Measurements from ENCODE around the gene BCKDHA.

Gene BCKDHA

DNA sequence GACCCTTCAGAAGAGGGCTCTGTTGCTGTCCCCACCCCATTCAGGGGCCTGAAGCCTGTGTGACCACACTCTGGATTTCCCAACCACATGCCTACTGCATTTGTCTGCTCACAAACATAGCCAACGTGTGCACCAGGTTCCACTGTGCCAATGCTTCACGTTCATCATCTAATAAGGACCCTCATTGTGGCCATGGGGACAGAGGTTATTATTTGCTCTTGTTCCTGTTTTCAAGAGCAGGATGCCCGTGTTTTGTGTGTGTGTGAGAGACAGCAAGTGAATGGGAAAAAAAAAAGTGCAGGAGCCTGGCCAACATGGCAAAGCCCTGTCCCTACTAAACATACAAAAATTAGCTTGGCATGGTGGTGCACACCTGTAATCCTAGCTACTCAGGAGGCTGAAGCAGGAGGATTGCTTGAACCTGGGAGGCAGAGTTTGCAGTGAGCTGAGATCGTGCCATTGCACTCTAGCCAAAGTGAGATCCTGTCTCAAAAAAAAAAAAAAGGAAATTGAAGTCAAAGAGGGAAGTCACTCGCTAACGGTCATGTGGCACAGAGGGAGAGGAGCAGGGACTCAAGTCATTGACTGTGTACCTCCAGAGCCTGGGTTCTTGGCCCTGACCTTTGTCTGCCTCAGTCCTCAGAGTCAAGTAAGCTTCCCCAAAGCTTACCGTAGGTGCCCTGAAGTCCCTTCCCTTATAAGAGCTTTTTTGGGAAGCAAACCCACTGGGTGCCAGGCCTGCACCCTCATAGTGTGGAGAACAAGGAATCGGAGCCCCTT, 22.7 kb downstream of the BCKDHA start:
- no peak overlapping the region for H3K27ac ChIP-seq (ENCODE audit: low read depth, low read length)
- H3K4me1 ChIP-seq (ENCODE audit: control insufficient read depth, insufficient read depth, low read length): no peaks in the 10 kb centered on the region; the same call in 1 of the 2 replicates
- peaks cover 53% of the 10 kb centered on the region for H3K36me3 ChIP-seq (ENCODE audit: control insufficient read depth, insufficient read depth, low read length)
- no peaks in the 10 kb centered on the region for H3K9me3 ChIP-seq (ENCODE audit: control insufficient read depth, insufficient read depth, low read depth, low read length)
- H3K4me3 ChIP-seq (ENCODE audit: low read depth, low read length): no peak overlapping the region
- H3K9ac ChIP-seq (ENCODE audit: low read length): no peak overlapping the region
- H3K27me3 ChIP-seq (ENCODE audit: control insufficient read depth, insufficient read depth, low read length): no peaks in the 10 kb centered on the region

DNA sequence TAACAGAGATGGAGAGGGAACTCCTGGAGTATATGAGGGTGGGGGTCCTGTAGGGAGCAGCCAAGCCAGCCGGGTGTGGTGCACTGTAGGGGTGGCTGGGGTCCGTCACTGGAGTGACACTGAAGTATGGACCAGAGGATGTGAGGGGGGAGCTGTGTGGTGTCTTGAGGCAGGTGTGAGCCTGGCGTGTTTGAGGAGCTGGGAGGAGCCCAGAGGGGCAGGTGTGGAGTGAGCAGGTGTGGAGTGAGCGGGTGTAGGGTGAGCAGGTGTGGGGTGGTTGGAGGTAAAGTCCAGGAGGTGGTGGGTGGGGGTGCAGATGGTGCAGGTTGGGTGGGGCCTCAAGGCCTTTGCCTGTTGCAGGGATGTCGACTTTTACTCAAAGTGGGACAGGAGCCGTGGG, 23.7 kb downstream of the BCKDHA start:
- no peaks in the 10 kb centered on the region for H3K9me3 ChIP-seq (ENCODE audit: control insufficient read depth, insufficient read depth, low read depth, low read length)
- H3K4me1 ChIP-seq (ENCODE audit: control insufficient read depth, insufficient read depth, low read length): no peaks in the 10 kb centered on the region; the same call in 1 of the 2 replicates
- H3K9ac ChIP-seq (ENCODE audit: low read length): no peak overlapping the region
- peaks cover 56% of the 10 kb centered on the region for H3K36me3 ChIP-seq (ENCODE audit: control insufficient read depth, insufficient read depth, low read length)
- no peaks in the 10 kb centered on the region for H3K27me3 ChIP-seq (ENCODE audit: control insufficient read depth, insufficient read depth, low read length)
- H3K4me3 ChIP-seq (ENCODE audit: low read depth, low read length): no peak overlapping the region
- H3K27ac ChIP-seq (ENCODE audit: low read depth, low read length): no peak overlapping the region

DNA sequence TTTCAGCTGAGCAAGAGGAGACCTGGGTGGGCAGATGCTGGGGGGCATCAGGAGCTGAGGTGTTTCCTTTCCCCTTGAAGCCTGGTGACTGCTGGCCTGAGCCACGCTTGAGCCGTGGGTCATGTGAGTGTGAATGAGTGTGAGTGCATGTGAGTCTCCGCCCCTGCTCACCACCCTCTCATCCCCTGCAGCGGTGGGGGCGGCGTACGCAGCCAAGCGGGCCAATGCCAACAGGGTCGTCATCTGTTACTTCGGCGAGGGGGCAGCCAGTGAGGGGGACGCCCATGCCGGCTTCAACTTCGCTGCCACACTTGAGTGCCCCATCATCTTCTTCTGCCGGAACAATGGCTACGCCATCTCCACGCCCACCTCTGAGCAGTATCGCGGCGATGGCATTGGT, 24.4 kb downstream of the BCKDHA start:
- peaks cover 6% of the 10 kb centered on the region for H3K4me1 ChIP-seq (ENCODE audit: control insufficient read depth, insufficient read depth, low read length)
- no peaks in the 10 kb centered on the region for H3K9me3 ChIP-seq (ENCODE audit: control insufficient read depth, insufficient read depth, low read depth, low read length)
- no peak overlapping the region for H3K9ac ChIP-seq (ENCODE audit: low read length)
- no peak overlapping the region for H3K27ac ChIP-seq (ENCODE audit: low read depth, low read length)
- no peaks in the 10 kb centered on the region for H3K27me3 ChIP-seq (ENCODE audit: control insufficient read depth, insufficient read depth, low read length)
- H3K36me3 ChIP-seq (ENCODE audit: control insufficient read depth, insufficient read depth, low read length): peaks cover 56% of the 10 kb centered on the region
- no peak overlapping the region for H3K4me3 ChIP-seq (ENCODE audit: low read depth, low read length)

DNA sequence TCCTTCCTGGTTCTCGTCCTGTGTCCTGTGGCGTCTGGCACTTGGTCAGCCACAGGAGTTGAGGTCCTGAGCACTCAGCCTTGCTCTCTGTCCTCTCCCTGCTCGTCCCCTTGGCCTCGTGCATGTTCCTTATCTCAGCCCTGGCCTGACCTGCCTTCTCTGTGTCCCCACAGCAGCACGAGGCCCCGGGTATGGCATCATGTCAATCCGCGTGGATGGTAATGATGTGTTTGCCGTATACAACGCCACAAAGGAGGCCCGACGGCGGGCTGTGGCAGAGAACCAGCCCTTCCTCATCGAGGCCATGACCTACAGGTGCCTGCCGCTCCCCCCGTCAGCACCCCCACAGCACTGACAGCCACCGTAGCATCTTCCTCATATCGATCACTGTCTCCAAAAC, 24.8 kb downstream of the BCKDHA start:
- Histone ChIP-seq H3K9me3 (ENCODE audit: control insufficient read depth, insufficient read depth, low read depth, low read length) (no peaks in the 10 kb centered on the region), H3K27ac (ENCODE audit: low read depth, low read length) (no peak overlapping the region), H3K36me3 (ENCODE audit: control insufficient read depth, insufficient read depth, low read length) (peaks cover 51% of the 10 kb centered on the region), H3K4me1 (ENCODE audit: control insufficient read depth, insufficient read depth, low read length) (peaks cover 7% of the 10 kb centered on the region), H3K9ac (ENCODE audit: low read length) (no peak overlapping the region), H3K27me3 (ENCODE audit: control insufficient read depth, insufficient read depth, low read length) (no peaks in the 10 kb centered on the region), H3K4me3 (ENCODE audit: low read depth, low read length) (no peak overlapping the region)

DNA sequence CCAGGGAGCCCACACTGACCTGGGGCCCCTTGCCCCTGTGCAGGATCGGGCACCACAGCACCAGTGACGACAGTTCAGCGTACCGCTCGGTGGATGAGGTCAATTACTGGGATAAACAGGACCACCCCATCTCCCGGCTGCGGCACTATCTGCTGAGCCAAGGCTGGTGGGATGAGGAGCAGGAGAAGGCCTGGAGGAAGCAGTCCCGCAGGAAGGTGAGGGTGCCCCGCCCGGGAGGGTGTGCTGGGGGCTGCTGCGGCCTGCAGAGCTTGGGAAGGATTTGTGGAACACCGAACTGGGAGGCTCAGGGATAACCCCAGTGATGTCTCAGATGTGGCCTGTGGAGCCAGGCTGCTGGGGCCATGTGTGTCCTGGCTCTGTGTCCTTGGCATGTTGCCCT, 25.3 kb downstream of the BCKDHA start:
- Histone ChIP-seq H3K27ac (ENCODE audit: low read depth, low read length) (no peak overlapping the region), H3K4me1 (ENCODE audit: control insufficient read depth, insufficient read depth, low read length) (peaks cover 11% of the 10 kb centered on the region), H3K9me3 (ENCODE audit: control insufficient read depth, insufficient read depth, low read depth, low read length) (no peaks in the 10 kb centered on the region), H3K9ac (ENCODE audit: low read length) (no peak overlapping the region), H3K4me3 (ENCODE audit: low read depth, low read length) (no peak overlapping the region), H3K36me3 (ENCODE audit: control insufficient read depth, insufficient read depth, low read length) (peaks cover 51% of the 10 kb centered on the region), H3K27me3 (ENCODE audit: control insufficient read depth, insufficient read depth, low read length) (no peaks in the 10 kb centered on the region)

DNA sequence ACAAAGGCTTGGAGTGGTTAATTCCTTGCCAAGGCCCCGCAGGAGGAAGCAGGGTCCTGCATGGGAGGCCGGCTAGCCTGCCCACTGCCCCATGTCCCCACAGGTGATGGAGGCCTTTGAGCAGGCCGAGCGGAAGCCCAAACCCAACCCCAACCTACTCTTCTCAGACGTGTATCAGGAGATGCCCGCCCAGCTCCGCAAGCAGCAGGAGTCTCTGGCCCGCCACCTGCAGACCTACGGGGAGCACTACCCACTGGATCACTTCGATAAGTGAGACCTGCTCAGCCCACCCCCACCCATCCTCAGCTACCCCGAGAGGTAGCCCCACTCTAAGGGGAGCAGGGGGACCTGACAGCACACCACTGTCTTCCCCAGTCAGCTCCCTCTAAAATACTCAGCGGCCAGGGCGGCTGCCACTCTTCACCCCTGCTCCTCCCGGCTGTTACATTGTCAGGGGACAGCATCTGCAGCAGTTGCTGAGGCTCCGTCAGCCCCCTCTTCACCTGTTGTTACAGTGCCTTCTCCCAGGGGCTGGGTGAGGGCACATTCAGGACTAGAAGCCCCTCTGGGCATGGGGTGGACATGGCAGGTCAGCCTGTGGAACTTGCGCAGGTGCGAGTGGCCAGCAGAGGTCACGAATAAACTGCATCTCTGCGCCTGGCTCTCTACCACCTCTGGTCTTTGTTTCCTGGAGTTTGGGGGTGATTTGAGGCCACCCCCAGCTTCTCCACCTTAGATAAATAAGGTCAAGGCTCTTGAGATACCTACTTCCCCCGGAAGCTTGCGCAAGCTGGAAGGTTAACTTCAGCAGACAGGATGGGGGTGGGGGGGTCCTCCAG, 26.9 kb downstream of the BCKDHA start:
- peaks cover 18% of the 10 kb centered on the region for H3K4me1 ChIP-seq (ENCODE audit: control insufficient read depth, insufficient read depth, low read length)
- H3K27ac ChIP-seq (ENCODE audit: low read depth, low read length): no peak overlapping the region
- no peak overlapping the region for H3K9ac ChIP-seq (ENCODE audit: low read length)
- peaks cover 42% of the 10 kb centered on the region for H3K36me3 ChIP-seq (ENCODE audit: control insufficient read depth, insufficient read depth, low read length)
- no peaks in the 10 kb centered on the region for H3K9me3 ChIP-seq (ENCODE audit: control insufficient read depth, insufficient read depth, low read depth, low read length)
- H3K4me3 ChIP-seq (ENCODE audit: low read depth, low read length): no peak overlapping the region
- no peaks in the 10 kb centered on the region for H3K27me3 ChIP-seq (ENCODE audit: control insufficient read depth, insufficient read depth, low read length)

DNA sequence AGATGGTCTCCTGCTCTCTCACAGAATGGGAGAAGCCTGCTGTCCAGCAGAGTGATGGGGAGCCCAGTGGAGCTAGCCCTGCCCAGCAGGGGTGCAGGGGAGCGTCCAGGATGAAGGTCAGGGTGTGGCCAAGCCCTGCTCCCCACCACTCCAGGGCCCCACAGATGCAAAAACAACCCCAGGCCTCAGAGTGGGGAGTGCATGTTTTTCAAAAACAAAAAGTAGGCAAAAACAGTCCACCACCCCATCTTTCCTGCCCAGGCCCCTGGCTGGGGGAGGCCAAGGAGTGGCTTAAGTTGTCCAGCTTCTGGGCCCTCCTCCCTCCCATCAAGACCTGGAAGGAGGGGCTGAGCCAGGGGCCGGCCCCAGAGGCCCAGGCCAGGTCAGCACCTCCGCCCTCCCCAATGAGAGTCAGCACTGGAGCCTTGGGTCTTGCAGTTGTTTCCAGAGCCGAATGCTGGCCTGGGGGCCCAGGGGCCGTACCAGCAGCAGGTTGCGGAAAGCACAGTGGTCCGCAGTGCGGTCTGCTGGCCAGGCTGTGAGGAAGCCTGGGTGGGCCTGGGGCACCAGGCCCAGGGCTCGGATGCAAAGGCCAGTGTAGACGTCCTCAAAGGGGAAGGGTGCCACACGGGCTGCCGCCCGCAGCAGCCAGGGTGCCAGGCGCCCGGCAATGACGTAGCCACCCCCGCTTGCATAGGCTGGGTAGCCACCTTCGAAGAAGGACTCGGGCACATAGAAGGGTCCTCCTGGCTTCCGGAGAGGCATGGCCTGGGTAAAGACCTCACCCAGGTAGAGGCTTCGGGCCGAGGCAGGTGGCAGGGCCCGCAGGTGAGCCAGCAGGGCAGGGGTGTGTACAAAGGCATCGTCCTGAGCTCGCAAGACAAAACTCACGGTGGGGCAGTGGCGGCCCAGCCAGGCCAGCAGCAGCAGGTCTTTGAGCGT, 27.8 kb downstream of the BCKDHA start:
- Histone ChIP-seq H3K27ac (ENCODE audit: low read depth, low read length) (no peak overlapping the region), H3K4me1 (ENCODE audit: control insufficient read depth, insufficient read depth, low read length) (peaks cover 18% of the 10 kb centered on the region), H3K36me3 (ENCODE audit: control insufficient read depth, insufficient read depth, low read length) (peaks cover 37% of the 10 kb centered on the region), H3K4me3 (ENCODE audit: low read depth, low read length) (no peak overlapping the region), H3K9ac (ENCODE audit: low read length) (no peak overlapping the region), H3K9me3 (ENCODE audit: control insufficient read depth, insufficient read depth, low read depth, low read length) (no peaks in the 10 kb centered on the region), H3K27me3 (ENCODE audit: control insufficient read depth, insufficient read depth, low read length) (no peaks in the 10 kb centered on the region)

DNA sequence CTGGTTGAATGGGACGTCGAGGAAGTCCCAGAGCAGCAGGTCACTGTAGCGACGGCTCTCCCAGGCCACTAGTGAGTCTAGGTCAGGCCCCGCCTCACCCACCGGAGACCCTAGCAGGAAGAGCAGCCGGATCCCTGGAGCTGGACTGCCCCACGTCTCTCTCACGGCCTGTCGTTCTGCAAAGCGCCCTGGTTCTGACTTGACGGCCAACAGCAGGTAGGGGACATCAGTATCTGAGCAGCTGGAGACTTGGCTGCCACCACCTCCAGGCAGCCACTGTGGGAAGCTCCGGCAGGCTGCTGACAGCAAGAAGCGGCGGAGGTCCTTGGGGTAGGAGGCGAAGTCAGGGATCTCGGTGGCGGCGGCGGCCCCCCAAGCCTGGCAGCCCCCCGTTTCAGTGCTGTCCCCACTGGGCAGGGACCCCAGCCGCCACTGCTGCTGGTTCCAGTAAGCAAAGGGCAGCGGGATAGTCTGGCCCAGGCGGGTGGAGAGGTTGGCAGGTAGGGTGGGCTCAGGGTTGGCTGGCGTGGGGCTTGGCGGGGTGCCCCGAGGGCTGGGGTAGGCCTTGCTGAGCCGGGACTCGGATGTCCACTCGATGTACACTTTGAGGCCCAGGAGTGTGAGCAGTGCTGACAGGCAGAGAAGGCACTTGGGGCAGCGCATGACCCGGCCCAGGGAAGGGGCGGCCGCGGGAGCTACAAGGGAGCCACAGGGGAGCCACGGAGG, 28.7 kb downstream of the BCKDHA start:
- Histone ChIP-seq H3K9me3 (ENCODE audit: control insufficient read depth, insufficient read depth, low read depth, low read length) (no peaks in the 10 kb centered on the region), H3K36me3 (ENCODE audit: control insufficient read depth, insufficient read depth, low read length) (peaks cover 40% of the 10 kb centered on the region), H3K27ac (ENCODE audit: low read depth, low read length) (peak overlapping the region; percentile 42; the same call in 1 of the 2 replicates), H3K9ac (ENCODE audit: low read length) (peak overlapping the region; percentile 72), H3K4me1 (ENCODE audit: control insufficient read depth, insufficient read depth, low read length) (peaks cover 18% of the 10 kb centered on the region), H3K27me3 (ENCODE audit: control insufficient read depth, insufficient read depth, low read length) (no peaks in the 10 kb centered on the region), H3K4me3 (ENCODE audit: low read depth, low read length) (peak overlapping the region; percentile 67)

DNA sequence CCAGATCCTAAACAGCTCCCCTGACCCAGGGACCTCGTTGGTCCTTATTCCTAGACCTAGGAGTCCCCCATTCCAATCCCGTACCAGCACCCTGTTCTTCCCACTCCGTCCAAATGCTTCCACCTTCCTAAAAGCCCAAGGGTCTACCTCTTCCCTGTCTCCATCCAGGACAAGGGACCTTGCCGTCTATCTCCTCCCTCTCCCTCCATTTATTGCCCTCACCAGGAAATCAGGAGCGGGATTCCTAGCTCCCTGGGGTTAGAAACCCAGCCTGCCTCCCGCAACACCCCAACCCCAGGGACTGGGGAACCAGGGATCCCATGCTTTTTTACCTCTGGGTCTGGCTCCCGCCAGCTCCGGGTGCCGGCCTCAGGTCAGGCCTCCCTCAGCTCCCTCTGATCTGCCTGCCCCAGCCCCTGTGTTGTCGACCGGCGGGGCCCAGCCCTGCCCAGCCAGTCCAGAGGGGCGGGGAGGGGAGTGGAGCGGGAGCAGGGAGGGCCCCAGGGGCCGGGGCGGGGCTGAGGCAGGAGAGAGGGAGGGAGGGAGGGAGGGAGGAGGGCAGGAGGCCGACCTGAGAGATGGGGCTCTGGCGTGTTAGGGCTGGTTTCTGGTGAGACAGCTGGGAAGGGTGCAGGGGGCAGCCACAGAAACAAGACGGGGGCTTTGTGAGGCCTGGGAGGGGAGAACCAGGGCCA, 29.5 kb downstream of the BCKDHA start, which contains the start of gene B3GNT8:
B3GNT8 (minus strand) TSS at position 423 of the 695 bp plus-strand sequence. CDS start 596 bp downstream, outside the sequence.
- Histone ChIP-seq H3K27me3 (ENCODE audit: control insufficient read depth, insufficient read depth, low read length) (no peaks in the 10 kb centered on the region), H3K9ac (ENCODE audit: low read length) (peak within 1 kb of the TSS; percentile 72), H3K27ac (ENCODE audit: low read depth, low read length) (peak within 1 kb of the TSS; percentile 42; the same call in 1 of the 2 replicates), H3K36me3 (ENCODE audit: control insufficient read depth, insufficient read depth, low read length) (peaks cover 46% of the 10 kb centered on the region), H3K9me3 (ENCODE audit: control insufficient read depth, insufficient read depth, low read depth, low read length) (no peaks in the 10 kb centered on the region), H3K4me1 (ENCODE audit: control insufficient read depth, insufficient read depth, low read length) (peaks cover 18% of the 10 kb centered on the region), H3K4me3 (ENCODE audit: low read depth, low read length) (peak within 1 kb of the TSS; percentile 67)
